ENCODE data around the gene SMCO2.

The SMCO2 gene

DNA sequence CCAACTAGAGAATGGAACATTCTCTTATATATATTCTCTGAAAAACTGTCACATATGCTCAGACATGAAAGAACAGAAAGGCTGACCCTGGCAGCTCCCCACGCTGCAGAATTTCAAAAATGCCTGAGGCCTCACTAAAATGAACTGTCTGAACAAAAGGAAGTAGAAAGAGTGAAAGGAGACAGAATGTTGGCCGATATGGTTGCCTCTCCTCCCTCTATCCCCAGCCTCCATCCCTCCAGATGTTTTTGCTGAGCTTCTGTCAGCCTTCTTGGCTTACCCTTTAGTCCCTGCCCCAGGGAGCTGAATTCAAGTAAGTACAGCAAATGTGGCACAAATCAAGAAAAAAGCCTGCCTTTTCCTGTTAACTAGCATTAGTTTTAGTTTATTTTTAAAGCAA, 6.9 kb downstream of the SMCO2 start:
- Histone ChIP-seq H3K9ac (ENCODE audit: insufficient read length, low read depth) (no peak overlapping the region), H3K9me3 (ENCODE audit: insufficient read depth, low read length) (no peaks in the 10 kb centered on the region), H3K27me3 (ENCODE audit: insufficient read depth, insufficient read length) (no peaks in the 10 kb centered on the region), H3K36me3 (ENCODE audit: insufficient read depth, insufficient read length, low read length) (no peaks in the 10 kb centered on the region), H3K4me1 (ENCODE audit: insufficient read depth, insufficient read length) (no peaks in the 10 kb centered on the region), H3K4me3 (ENCODE audit: insufficient read length, low read depth) (no peak overlapping the region)
- no peak for DNase-seq (ENCODE audit: low read depth, low spot score)
- no peak for TF ChIP-seq SUZ12 (IDR thresholded peaks at IDR 0.05; ENCODE audit: extremely low read depth, insufficient read depth, insufficient read length)
- TF ChIP-seq ZNF274 (IDR thresholded peaks at IDR 0.05; ENCODE audit: low read depth, low read length), result no peak
- TF ChIP-seq YY1 (IDR thresholded peaks at IDR 0.05; ENCODE audit: insufficient read depth, insufficient read length), result no peak

DNA sequence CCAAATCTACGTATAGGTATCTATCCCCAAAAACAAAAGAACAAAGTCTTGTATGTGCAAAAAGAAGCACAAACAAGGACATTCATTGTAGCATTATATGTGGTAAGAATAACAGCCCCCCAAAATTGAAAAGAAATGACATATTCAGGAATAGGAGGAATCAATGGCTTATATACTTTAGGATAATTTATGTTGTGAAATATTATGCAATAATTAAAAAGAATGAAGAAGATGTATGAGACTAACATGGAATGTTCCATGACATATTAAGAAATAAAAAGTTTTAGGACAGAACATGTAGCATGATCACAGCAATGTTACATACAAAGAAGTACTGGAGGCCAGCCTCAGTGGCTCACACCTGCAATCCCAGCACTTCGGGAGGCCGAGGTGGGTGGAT, 9.1 kb downstream of the SMCO2 start:
- Histone ChIP-seq H3K9ac (ENCODE audit: insufficient read length, low read depth) (no peak overlapping the region), H3K36me3 (ENCODE audit: insufficient read depth, insufficient read length, low read length) (no peaks in the 10 kb centered on the region), H3K27me3 (ENCODE audit: insufficient read depth, insufficient read length) (no peaks in the 10 kb centered on the region), H3K4me3 (ENCODE audit: insufficient read length, low read depth) (no peak overlapping the region), H3K9me3 (ENCODE audit: insufficient read depth, low read length) (no peaks in the 10 kb centered on the region), H3K4me1 (ENCODE audit: insufficient read depth, insufficient read length) (no peaks in the 10 kb centered on the region)
- DNase-seq (ENCODE audit: low read depth, low spot score), result no peak
- TF ChIP-seq ZNF274 (IDR thresholded peaks at IDR 0.05; ENCODE audit: low read depth, low read length) (no peak), SUZ12 (IDR thresholded peaks at IDR 0.05; ENCODE audit: extremely low read depth, insufficient read depth, insufficient read length) (no peak), YY1 (IDR thresholded peaks at IDR 0.05; ENCODE audit: insufficient read depth, insufficient read length) (no peak)

DNA sequence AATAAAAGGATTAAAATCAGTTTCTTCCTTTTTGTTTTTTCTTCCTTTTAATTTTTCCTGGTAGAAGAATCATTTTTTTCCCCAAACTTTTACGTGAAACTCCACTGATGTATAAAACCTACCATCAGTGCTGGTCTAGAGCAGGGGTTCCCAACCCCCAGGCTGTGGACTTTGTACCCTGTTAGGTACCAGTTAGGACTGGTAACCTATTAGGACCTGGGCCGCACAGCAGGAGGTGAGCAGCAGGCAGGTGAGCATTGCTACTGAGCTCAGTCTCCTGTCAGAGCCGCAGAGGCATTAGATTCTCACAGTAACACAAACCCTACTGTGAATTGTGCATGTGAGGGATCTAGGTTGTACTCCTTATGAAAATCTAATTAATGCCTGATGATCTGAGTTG, 10.1 kb downstream of the SMCO2 start:
- no peak for DNase-seq (ENCODE audit: low read depth, low spot score)
- TF ChIP-seq YY1 (IDR thresholded peaks at IDR 0.05; ENCODE audit: insufficient read depth, insufficient read length) (no peak), ZNF274 (IDR thresholded peaks at IDR 0.05; ENCODE audit: low read depth, low read length) (no peak), SUZ12 (IDR thresholded peaks at IDR 0.05; ENCODE audit: extremely low read depth, insufficient read depth, insufficient read length) (no peak)
- no peaks in the 10 kb centered on the region for H3K4me1 ChIP-seq (ENCODE audit: insufficient read depth, insufficient read length)
- H3K4me3 ChIP-seq (ENCODE audit: insufficient read length, low read depth), result no peak overlapping the region
- no peaks in the 10 kb centered on the region for H3K36me3 ChIP-seq (ENCODE audit: insufficient read depth, insufficient read length, low read length)
- H3K9ac ChIP-seq (ENCODE audit: insufficient read length, low read depth), result no peak overlapping the region
- H3K27me3 ChIP-seq (ENCODE audit: insufficient read depth, insufficient read length), result no peaks in the 10 kb centered on the region
- H3K9me3 ChIP-seq (ENCODE audit: insufficient read depth, low read length), result no peaks in the 10 kb centered on the region

DNA sequence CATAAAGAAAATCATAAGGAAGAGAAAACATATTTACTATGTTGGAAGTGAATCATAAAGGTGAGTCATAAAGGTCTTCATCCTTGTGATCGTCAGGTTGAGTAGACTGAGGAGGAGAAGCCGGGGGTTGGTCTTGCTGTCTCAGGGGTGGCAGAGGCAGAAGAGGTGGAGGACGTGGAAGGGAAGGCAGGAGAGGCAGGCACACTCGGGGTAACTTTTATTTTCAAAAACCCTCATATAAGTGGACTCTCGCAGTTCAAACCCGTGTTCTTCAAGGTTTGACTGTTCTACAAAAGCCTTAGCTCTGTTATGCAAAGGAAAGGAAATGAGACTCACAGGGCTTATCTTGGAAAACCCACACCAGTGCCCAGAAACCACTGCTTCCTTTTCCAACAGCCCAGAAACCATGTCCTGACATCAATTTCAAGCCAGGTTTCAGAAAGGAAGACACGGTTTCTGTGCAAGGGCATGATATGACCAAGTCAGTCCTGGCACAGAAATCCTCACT, 14.0 kb downstream of the SMCO2 start:
- H3K4me1 ChIP-seq (ENCODE audit: insufficient read depth, insufficient read length), result no peaks in the 10 kb centered on the region
- no peaks in the 10 kb centered on the region for H3K9me3 ChIP-seq (ENCODE audit: insufficient read depth, low read length)
- no peak overlapping the region for H3K9ac ChIP-seq (ENCODE audit: insufficient read length, low read depth)
- no peaks in the 10 kb centered on the region for H3K27me3 ChIP-seq (ENCODE audit: insufficient read depth, insufficient read length)
- no peak overlapping the region for H3K4me3 ChIP-seq (ENCODE audit: insufficient read length, low read depth)
- TF ChIP-seq ZNF274 (IDR thresholded peaks at IDR 0.05; ENCODE audit: low read depth, low read length) (no peak), SUZ12 (IDR thresholded peaks at IDR 0.05; ENCODE audit: extremely low read depth, insufficient read depth, insufficient read length) (no peak)
- DNase-seq (ENCODE audit: low read depth, low spot score), result no peak
- H3K36me3 ChIP-seq (ENCODE audit: insufficient read depth, insufficient read length, low read length), result no peaks in the 10 kb centered on the region

DNA sequence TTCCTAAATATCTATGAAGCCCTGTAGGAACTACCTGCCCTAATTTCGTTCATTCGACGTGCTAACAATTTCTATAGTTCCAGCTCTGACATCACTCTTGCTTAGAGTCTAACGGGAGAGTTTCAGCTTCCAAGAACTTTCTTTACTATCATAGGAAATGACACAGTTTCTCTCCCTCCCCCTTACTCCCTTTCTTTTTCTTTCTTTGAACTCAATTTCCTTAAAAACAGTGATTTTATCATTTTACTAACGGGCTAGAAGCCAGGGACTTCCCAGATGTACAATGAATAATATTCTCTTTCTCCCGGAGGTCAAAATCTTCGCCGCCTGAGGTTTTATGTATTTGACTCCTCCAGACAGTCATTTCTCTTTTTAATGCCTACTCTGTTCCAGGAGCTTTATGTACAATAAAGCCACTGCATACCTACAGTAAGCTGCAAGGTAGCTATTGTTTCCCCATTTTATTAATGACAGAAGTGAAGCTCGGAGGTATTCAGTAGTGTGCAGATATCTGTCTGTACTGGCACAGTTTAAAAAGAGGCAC, 15.7 kb downstream of the SMCO2 start:
- H3K9me3 ChIP-seq (ENCODE audit: insufficient read depth, low read length), result no peaks in the 10 kb centered on the region
- no peaks in the 10 kb centered on the region for H3K27me3 ChIP-seq (ENCODE audit: insufficient read depth, insufficient read length)
- no peaks in the 10 kb centered on the region for H3K36me3 ChIP-seq (ENCODE audit: insufficient read depth, insufficient read length, low read length)
- TF ChIP-seq SUZ12 (IDR thresholded peaks at IDR 0.05; ENCODE audit: extremely low read depth, insufficient read depth, insufficient read length), result no peak
- no peaks in the 10 kb centered on the region for H3K4me1 ChIP-seq (ENCODE audit: insufficient read depth, insufficient read length)
- DNase-seq (ENCODE audit: low read depth, low spot score), result no peak
- H3K9ac ChIP-seq (ENCODE audit: insufficient read length, low read depth), result no peak overlapping the region
- no peak overlapping the region for H3K4me3 ChIP-seq (ENCODE audit: insufficient read length, low read depth)

DNA sequence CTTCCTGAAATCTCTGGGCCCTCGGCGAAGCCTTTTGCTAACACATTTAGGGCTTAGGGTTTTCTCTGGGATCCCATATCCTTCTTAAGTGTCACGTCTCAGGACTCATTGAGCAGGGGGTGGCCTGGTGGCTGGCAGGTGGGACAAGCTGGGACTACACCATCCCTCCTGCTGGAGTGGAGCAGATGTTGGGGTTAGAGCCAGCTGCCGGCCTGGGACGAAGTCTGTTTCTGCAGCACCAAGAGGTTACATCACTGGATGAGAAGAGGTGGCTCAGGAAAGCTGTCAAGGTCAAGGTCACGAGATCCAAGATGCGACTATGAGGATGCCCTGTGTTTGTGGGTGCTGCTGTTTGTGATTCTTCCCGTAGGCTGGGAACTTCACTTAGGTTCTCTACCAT, 16.3 kb downstream of the SMCO2 start:
- no peaks in the 10 kb centered on the region for H3K27me3 ChIP-seq (ENCODE audit: insufficient read depth, insufficient read length)
- TF ChIP-seq YY1 (IDR thresholded peaks at IDR 0.05; ENCODE audit: insufficient read depth, insufficient read length) (no peak), SUZ12 (IDR thresholded peaks at IDR 0.05; ENCODE audit: extremely low read depth, insufficient read depth, insufficient read length) (no peak), ZNF274 (IDR thresholded peaks at IDR 0.05; ENCODE audit: low read depth, low read length) (no peak)
- H3K9me3 ChIP-seq (ENCODE audit: insufficient read depth, low read length), result no peaks in the 10 kb centered on the region
- no peak overlapping the region for H3K9ac ChIP-seq (ENCODE audit: insufficient read length, low read depth)
- no peaks in the 10 kb centered on the region for H3K36me3 ChIP-seq (ENCODE audit: insufficient read depth, insufficient read length, low read length)
- DNase-seq (ENCODE audit: low read depth, low spot score), result no peak
- no peaks in the 10 kb centered on the region for H3K4me1 ChIP-seq (ENCODE audit: insufficient read depth, insufficient read length)
- no peak overlapping the region for H3K4me3 ChIP-seq (ENCODE audit: insufficient read length, low read depth)

DNA sequence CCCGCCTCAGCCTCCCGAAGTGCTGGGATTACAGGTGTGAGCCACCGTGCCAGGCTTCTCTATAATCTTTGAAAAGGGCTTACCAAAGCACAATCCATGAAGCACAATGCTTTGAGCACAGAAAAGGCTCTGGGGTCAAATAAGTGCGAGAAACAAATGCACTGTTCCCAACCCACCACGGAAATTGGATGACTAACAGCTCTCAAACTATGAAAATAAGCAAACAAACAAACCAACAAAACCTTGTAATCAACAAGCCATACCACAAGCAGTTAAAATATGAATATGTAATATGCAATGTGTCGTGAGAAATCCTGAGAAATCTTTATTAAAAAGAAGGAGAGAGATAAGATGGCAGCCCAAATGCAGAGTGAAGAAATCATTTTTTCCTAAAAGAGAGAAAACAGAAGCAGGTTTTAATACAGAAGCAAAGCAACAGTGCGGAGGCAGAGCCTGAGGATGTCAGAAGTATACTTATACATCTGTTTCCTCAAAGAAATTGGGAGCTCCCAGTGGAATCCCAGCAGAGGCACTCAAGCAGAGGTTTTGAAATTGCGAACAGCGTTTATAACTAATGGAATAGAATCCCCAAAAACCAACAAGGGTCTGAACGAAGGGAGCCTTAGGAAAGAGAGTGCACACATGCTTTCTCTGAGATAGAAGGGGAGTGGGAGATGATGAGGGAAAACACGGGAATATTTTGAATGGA, 17.1 kb downstream of the SMCO2 start:
- no peaks in the 10 kb centered on the region for H3K9me3 ChIP-seq (ENCODE audit: insufficient read depth, low read length)
- H3K4me1 ChIP-seq (ENCODE audit: insufficient read depth, insufficient read length), result no peaks in the 10 kb centered on the region
- no peaks in the 10 kb centered on the region for H3K27me3 ChIP-seq (ENCODE audit: insufficient read depth, insufficient read length)
- no peak for DNase-seq (ENCODE audit: low read depth, low spot score)
- no peaks in the 10 kb centered on the region for H3K36me3 ChIP-seq (ENCODE audit: insufficient read depth, insufficient read length, low read length)
- no peak overlapping the region for H3K4me3 ChIP-seq (ENCODE audit: insufficient read length, low read depth)
- no peak for TF ChIP-seq ZNF274 (IDR thresholded peaks at IDR 0.05; ENCODE audit: low read depth, low read length)
- TF ChIP-seq SUZ12 (IDR thresholded peaks at IDR 0.05; ENCODE audit: extremely low read depth, insufficient read depth, insufficient read length), result no peak
- TF ChIP-seq YY1 (IDR thresholded peaks at IDR 0.05; ENCODE audit: insufficient read depth, insufficient read length), result no peak
- H3K9ac ChIP-seq (ENCODE audit: insufficient read length, low read depth), result no peak overlapping the region
